Measurements from ENCODE around the gene SPATA6L. TPM values are rescaled to one million over a fixed set of nuclear protein-coding genes. Genes with fewer than 3 reads are reported as not detected.

The SPATA6L gene
- total and polyA plus RNA-seq, 2 experiments from 2014 or later, result 1.7 to 1.9 TPM

DNA sequence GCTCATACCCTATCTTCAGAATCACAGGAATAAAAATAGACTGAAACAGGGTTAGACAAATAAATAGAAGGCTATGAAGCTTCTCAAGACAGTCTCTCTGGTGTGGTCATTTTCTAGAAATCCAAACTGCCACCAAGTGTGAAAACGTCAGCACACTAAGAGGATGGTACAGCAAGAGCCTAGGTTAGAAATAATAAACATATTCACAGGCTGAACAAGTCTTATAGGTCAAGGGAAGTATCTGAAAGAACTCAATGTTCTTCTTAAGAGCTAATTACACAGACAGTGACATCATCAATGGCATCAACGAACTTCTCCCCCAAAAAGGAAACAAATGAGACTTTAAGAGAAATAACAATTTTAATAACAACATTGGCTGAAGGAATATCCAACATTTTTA is 26.9 kb downstream of the SPATA6L start (continued):
- TF ChIP-seq, protein P1, sequence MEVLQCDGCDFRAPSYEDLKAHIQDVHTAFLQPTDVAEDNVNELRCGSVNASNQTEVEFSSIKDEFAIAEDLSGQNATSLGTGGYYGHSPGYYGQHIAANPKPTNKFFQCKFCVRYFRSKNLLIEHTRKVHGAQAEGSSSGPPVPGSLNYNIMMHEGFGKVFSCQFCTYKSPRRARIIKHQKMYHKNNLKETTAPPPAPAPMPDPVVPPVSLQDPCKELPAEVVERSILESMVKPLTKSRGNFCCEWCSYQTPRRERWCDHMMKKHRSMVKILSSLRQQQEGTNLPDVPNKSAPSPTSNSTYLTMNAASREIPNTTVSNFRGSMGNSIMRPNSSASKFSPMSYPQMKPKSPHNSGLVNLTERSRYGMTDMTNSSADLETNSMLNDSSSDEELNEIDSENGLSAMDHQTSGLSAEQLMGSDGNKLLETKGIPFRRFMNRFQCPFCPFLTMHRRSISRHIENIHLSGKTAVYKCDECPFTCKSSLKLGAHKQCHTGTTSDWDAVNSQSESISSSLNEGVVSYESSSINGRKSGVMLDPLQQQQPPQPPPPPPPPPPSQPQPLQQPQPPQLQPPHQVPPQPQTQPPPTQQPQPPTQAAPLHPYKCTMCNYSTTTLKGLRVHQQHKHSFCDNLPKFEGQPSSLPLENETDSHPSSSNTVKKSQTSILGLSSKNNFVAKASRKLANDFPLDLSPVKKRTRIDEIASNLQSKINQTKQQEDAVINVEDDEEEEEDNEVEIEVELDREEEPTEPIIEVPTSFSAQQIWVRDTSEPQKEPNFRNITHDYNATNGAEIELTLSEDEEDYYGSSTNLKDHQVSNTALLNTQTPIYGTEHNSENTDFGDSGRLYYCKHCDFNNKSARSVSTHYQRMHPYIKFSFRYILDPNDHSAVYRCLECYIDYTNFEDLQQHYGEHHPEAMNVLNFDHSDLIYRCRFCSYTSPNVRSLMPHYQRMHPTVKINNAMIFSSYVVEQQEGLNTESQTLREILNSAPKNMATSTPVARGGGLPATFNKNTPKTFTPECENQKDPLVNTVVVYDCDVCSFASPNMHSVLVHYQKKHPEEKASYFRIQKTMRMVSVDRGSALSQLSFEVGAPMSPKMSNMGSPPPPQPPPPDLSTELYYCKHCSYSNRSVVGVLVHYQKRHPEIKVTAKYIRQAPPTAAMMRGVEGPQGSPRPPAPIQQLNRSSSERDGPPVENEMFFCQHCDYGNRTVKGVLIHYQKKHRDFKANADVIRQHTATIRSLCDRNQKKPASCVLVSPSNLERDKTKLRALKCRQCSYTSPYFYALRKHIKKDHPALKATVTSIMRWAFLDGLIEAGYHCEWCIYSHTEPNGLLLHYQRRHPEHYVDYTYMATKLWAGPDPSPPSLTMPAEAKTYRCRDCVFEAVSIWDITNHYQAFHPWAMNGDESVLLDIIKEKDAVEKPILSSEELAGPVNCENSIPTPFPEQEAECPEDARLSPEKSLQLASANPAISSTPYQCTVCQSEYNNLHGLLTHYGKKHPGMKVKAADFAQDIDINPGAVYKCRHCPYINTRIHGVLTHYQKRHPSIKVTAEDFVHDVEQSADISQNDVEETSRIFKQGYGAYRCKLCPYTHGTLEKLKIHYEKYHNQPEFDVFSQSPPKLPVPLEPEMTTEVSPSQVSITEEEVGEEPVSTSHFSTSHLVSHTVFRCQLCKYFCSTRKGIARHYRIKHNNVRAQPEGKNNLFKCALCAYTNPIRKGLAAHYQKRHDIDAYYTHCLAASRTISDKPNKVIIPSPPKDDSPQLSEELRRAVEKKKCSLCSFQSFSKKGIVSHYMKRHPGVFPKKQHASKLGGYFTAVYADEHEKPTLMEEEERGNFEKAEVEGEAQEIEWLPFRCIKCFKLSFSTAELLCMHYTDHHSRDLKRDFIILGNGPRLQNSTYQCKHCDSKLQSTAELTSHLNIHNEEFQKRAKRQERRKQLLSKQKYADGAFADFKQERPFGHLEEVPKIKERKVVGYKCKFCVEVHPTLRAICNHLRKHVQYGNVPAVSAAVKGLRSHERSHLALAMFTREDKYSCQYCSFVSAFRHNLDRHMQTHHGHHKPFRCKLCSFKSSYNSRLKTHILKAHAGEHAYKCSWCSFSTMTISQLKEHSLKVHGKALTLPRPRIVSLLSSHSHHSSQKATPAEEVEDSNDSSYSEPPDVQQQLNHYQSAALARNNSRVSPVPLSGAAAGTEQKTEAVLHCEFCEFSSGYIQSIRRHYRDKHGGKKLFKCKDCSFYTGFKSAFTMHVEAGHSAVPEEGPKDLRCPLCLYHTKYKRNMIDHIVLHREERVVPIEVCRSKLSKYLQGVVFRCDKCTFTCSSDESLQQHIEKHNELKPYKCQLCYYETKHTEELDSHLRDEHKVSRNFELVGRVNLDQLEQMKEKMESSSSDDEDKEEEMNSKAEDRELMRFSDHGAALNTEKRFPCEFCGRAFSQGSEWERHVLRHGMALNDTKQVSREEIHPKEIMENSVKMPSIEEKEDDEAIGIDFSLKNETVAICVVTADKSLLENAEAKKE (CRISPR knock-in tag; IDR thresholded peaks at IDR 0.05), result no peak
- TF ChIP-seq NANOG (IDR thresholded peaks at IDR 0.05; ENCODE audit: borderline replicate concordance) (no peak), CREB1 (CRISPR knock-in tag; IDR thresholded peaks at IDR 0.05; ENCODE audit: low read depth) (no peak)
- TF ChIP-seq, protein P2, sequence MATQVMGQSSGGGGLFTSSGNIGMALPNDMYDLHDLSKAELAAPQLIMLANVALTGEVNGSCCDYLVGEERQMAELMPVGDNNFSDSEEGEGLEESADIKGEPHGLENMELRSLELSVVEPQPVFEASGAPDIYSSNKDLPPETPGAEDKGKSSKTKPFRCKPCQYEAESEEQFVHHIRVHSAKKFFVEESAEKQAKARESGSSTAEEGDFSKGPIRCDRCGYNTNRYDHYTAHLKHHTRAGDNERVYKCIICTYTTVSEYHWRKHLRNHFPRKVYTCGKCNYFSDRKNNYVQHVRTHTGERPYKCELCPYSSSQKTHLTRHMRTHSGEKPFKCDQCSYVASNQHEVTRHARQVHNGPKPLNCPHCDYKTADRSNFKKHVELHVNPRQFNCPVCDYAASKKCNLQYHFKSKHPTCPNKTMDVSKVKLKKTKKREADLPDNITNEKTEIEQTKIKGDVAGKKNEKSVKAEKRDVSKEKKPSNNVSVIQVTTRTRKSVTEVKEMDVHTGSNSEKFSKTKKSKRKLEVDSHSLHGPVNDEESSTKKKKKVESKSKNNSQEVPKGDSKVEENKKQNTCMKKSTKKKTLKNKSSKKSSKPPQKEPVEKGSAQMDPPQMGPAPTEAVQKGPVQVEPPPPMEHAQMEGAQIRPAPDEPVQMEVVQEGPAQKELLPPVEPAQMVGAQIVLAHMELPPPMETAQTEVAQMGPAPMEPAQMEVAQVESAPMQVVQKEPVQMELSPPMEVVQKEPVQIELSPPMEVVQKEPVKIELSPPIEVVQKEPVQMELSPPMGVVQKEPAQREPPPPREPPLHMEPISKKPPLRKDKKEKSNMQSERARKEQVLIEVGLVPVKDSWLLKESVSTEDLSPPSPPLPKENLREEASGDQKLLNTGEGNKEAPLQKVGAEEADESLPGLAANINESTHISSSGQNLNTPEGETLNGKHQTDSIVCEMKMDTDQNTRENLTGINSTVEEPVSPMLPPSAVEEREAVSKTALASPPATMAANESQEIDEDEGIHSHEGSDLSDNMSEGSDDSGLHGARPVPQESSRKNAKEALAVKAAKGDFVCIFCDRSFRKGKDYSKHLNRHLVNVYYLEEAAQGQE (IDR thresholded peaks at IDR 0.05; ENCODE audit: unreplicated experiment), result no peak

DNA sequence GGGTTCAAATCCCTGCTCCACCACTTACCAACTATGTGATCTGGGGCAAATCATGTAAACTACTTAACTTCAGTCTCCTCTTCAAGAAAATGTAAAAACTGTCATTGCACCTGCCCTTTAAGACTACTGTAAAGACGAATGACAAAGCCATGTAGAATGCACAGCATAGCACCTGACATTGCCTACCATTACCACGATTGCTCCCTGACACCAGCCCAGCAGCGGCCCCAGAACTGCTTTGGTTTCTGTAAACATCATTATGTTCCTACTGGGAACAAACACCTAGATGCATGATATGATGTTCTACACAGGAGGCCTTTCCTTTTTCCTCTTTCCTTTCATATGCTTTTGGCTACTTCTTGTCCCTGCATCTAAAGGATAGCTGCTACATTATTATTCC is 27.3 kb downstream of the SPATA6L start:
- Histone ChIP-seq H3K27me3 (ENCODE audit: insufficient read depth) (no peaks in the 10 kb centered on the region), H3K27ac (ENCODE audit: low read depth) (no peak overlapping the region), H3K4me2 (no peak overlapping the region; the same call in 1 of the 2 replicates), H2AFZ (no peak overlapping the region), H3K79me2 (replicated peaks; ENCODE audit: insufficient read depth) (no peaks in the 10 kb centered on the region), H3K4me3 (no peak overlapping the region), H3F3A (replicated peaks; ENCODE audit: low read depth) (no peaks in the 10 kb centered on the region), H3K9me2 (ENCODE audit: insufficient read depth) (no peaks in the 10 kb centered on the region), H3K36me3 (ENCODE audit: insufficient read depth) (no peaks in the 10 kb centered on the region), H3K4me1 (ENCODE audit: insufficient read depth) (peaks cover 9% of the 10 kb centered on the region), H4K20me1 (replicated peaks; ENCODE audit: insufficient read depth) (no peaks in the 10 kb centered on the region)
- Mint-ChIP-seq H3K4me3 (no peak overlapping the region), H3K4me1 (peaks cover 10% of the 10 kb centered on the region), H3K27ac (no peak overlapping the region), H3K9me3 (no peaks in the 10 kb centered on the region), H3K36me3 (ENCODE audit: low read depth) (no peaks in the 10 kb centered on the region), H3K27me3 (ENCODE audit: insufficient read depth, low read depth, poor library complexity) (no peaks in the 10 kb centered on the region)
- DNase-seq (ENCODE audit: low spot score), result peak; percentile 26
- peak; percentile 31; the same call in 2 of the 3 replicates for ATAC-seq
- TF ChIP-seq STAT1 (IDR thresholded peaks at IDR 0.05; ENCODE audit: unreplicated experiment) (no peak), POLR2AphosphoS5 (IDR thresholded peaks at IDR 0.05; ENCODE audit: low read depth) (no peak), JUNB (IDR thresholded peaks at IDR 0.05; ENCODE audit: unreplicated experiment) (no peak)
- TF ChIP-seq, protein P1 (CRISPR knock-in tag; IDR thresholded peaks at IDR 0.05), result no peak
